Neural cell (in vitro differentiated cells): ENCODE data around the gene TRMU.

Experiments
- CTCF ChIP-seq: fragments of 450-650 bp; IDR thresholded peaks from 2 replicates; pipeline ENCODE4 v1.5.1; 2014; ENCODE audit warnings: antibody characterized with exemption, mild to moderate bottlenecking, moderate library complexity; ENCODE audit not compliant: poor library complexity, severe bottlenecking
- EP300 ChIP-seq: fragments of 450-650 bp; conservative IDR thresholded peaks from 2 replicates; pipeline ENCODE4 v1.6.1; 2014; ENCODE audit warnings: antibody characterized with exemption, mild to moderate bottlenecking, moderate library complexity; ENCODE audit not compliant: poor library complexity, severe bottlenecking
- EZH2 ChIP-seq: fragments of 200-600, 300-800 bp; shearing (Covaris generic), sonication (generic); IDR thresholded peaks from 2 replicates; pipeline ENCODE4 v1.6.1; 2014; ENCODE audit warnings: antibody characterized with exemption, low read length, borderline replicate concordance, mild to moderate bottlenecking; ENCODE audit not compliant: insufficient read depth, poor library complexity, severe bottlenecking
- POLR2AphosphoS5 ChIP-seq: IDR thresholded peaks from 2 replicates; pipeline ENCODE4 v1.6.1; 2012
- RAD21 ChIP-seq: fragments of 450-650 bp; conservative IDR thresholded peaks from 2 replicates; pipeline ENCODE4 v1.6.1; 2014; ENCODE audit warnings: antibody characterized with exemption, mild to moderate bottlenecking, moderate library complexity
- SMC3 ChIP-seq: fragments of 450-650 bp; conservative IDR thresholded peaks from 2 replicates; pipeline ENCODE4 v1.6.1; 2014; ENCODE audit warnings: antibody characterized with exemption, mild to moderate bottlenecking, moderate library complexity; ENCODE audit not compliant: poor library complexity
- TAF1 ChIP-seq: IDR thresholded peaks from 2 replicates; pipeline ENCODE4 v1.6.1; 2012; ENCODE audit warnings: low read depth
- TF ChIP-seq, protein P1 (sequence below): IDR thresholded peaks from 2 replicates; pipeline ENCODE4 v1.6.1; 2012; ENCODE audit warnings: borderline replicate concordance

- TF ChIP-seq, protein P1, sequence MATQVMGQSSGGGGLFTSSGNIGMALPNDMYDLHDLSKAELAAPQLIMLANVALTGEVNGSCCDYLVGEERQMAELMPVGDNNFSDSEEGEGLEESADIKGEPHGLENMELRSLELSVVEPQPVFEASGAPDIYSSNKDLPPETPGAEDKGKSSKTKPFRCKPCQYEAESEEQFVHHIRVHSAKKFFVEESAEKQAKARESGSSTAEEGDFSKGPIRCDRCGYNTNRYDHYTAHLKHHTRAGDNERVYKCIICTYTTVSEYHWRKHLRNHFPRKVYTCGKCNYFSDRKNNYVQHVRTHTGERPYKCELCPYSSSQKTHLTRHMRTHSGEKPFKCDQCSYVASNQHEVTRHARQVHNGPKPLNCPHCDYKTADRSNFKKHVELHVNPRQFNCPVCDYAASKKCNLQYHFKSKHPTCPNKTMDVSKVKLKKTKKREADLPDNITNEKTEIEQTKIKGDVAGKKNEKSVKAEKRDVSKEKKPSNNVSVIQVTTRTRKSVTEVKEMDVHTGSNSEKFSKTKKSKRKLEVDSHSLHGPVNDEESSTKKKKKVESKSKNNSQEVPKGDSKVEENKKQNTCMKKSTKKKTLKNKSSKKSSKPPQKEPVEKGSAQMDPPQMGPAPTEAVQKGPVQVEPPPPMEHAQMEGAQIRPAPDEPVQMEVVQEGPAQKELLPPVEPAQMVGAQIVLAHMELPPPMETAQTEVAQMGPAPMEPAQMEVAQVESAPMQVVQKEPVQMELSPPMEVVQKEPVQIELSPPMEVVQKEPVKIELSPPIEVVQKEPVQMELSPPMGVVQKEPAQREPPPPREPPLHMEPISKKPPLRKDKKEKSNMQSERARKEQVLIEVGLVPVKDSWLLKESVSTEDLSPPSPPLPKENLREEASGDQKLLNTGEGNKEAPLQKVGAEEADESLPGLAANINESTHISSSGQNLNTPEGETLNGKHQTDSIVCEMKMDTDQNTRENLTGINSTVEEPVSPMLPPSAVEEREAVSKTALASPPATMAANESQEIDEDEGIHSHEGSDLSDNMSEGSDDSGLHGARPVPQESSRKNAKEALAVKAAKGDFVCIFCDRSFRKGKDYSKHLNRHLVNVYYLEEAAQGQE = no peak
- TF ChIP-seq SMC3 (no peak), CTCF (no peak), EZH2 (no peak), RAD21 (no peak), EP300 (no peak), POLR2AphosphoS5 (no peak), TAF1 (no peak)
These were observed 56.8 kb downstream of the TRMU start for GRCh38 chr22:46392137-46392844.
